Glomerular visceral epithelial cell (primary cell): Measurements from ENCODE around the gene SYMPK.

Experiments used
- DNase-seq: peaks from one replicate; pipeline ENCODE4 v3.0.0-alpha.2; 2016; ENCODE audit errors: extremely low spot score

The SYMPK gene

GRCh38 chr19:45766869-45767346, 96.0 kb downstream of the SYMPK start:
- no peak for DNase-seq

DNA sequence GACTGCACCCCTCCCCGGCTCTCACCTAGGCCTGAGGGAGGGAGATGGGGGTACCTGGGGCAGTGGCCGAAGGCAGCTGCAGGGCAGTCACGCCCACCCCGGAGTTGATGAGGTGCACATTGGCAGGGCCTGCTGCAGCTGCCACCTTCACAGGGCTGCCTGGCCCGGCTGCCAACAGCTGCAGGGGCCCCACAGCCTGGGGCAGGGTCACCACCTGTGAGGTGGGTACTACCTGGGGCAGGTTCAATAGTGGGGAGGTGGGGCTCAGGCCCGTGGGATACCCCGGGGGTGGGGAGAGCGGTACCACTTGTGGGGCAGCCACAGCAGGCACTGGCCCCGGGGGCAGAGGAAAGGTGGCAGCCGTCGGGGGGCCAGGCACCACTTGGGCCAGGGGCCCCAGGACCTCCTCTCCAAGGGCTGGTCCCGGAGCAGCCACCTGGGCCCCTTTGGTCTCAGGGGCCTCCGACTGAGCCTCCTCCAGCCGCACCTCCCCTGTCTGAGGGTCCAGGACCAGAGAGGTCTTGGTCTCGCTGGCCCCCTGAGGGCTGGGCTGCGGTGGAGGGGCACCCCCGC, 96.6 kb downstream of the SYMPK start:
- no peak for DNase-seq

- DNase-seq: no peak
Measured at GRCh38 chr19:45765702-45766295, 97.1 kb downstream of the SYMPK start.
